Lower lobe of right lung (tissue), 2 donors: Measurements from ENCODE around the gene NRXN2. TPM values are rescaled to one million over a fixed set of nuclear protein-coding genes. Genes with fewer than 3 reads are reported as not detected.

ENCODE experiments used
- ATAC-seq, 2 donors: fragments of 200-7000 bp; cut with Tn5 transposase; one replicate each; pipeline ENCODE4 v1.9.1; 2020 to 2022; ENCODE audit warnings: mild to moderate bottlenecking in 2 of 2, moderate library complexity in 2 of 2
- DNase-seq: peaks from one replicate; pipeline ENCODE4 v3.0.0-alpha.2; 2020
- H3K27ac ChIP-seq: fragments of 200-600 bp; one replicate; pipeline ENCODE4 v1.8.0; 2022
- H3K27me3 ChIP-seq: fragments of 200-600 bp; one replicate; pipeline ENCODE4 v1.8.0; 2022; ENCODE audit warnings: low read depth
- H3K36me3 ChIP-seq: fragments of 200-600 bp; one replicate; pipeline ENCODE4 v1.8.0; 2022; ENCODE audit warnings: mild to moderate bottlenecking
- H3K4me1 ChIP-seq: fragments of 200-600 bp; one replicate; pipeline ENCODE4 v1.8.0; 2022
- H3K4me3 ChIP-seq: fragments of 200-600 bp; one replicate; pipeline ENCODE4 v1.8.0; 2022; ENCODE audit warnings: mild to moderate bottlenecking
- H3K9me3 ChIP-seq: fragments of 200-600 bp; one replicate; pipeline ENCODE4 v1.8.0; 2022
- CTCF ChIP-seq: fragments of 200-600 bp; IDR thresholded peaks from one replicate; pipeline ENCODE4 v1.8.0; 2022; ENCODE audit warnings: antibody characterized with exemption, mild to moderate bottlenecking
- intact Hi-C: fragments of 100-400 bp; cut with DNase I; formaldehyde crosslinking; loops from one replicate; pipeline ENCODE4 v1.11.0; 2022
- total RNA-seq: library from RNA; stranded (reverse); fragmentation: NEBNext Ultra II Directional; extraction: Animal tissue kit (Norgen Biotek cat#: 25700); gene quantifications from one replicate; pipeline ENCODE4 v1.2.1, GENCODE V29; 2021
- donor health status: DM: no; HTN: yes; CAD: no; lungs with severe emphysema.

The NRXN2 gene
- total RNA-seq, 1 donor from 2014 or later, result 1.7 TPM

DNA sequence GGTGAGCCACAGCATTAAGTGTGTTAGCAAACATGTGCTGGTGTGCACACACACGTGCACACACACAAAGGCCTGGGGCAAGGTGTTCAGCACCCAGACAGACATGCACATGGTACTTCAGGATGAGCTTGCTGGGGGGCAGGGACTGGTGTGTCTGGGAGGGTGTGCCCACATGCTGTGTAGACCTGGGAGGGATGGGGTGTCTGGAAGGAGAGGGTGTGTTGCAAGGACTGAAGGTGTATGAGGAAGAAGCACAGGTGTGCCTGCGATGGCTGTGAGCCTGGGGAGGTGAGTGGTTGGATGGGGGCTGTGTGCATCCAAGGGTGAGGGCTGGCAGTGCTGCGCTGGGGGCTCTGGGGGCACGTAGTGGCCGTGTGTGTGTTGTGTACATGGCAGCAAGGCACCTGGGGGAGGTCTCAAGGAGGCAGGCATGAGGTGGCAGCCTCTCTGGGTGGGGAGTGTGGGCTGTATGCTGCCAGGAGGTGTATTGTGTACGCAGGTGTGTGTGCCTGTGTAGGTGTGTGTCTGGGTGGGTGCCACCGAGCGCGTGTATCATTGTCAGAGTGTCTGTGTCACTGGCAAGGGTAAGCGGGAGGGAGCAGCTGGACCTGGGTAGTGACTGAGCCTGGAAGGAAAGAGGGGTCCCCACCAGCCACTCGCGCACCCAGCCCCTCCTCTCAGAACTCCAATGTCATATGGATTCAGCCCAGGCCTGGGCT lies 2.2 kb downstream of the NRXN2 start:
- Histone ChIP-seq H3K27me3 (peaks cover 64% of the 10 kb centered on the region), H3K9me3 (no peaks in the 10 kb centered on the region), H3K36me3 (no peaks in the 10 kb centered on the region), H3K27ac (no peak overlapping the region), H3K4me1 (peaks cover 9% of the 10 kb centered on the region), H3K4me3 (no peak overlapping the region)
- intact Hi-C loops, result no loop called here
- ATAC-seq (no peak), DNase-seq (no peak)
- no peak for TF ChIP-seq CTCF

- peaks cover 9% of the 10 kb centered on the region for H3K4me1 ChIP-seq
- no peak for TF ChIP-seq CTCF
- no peak for DNase-seq
- no peaks in the 10 kb centered on the region for H3K36me3 ChIP-seq
- ATAC-seq, result no peak
- no peak overlapping the region for H3K4me3 ChIP-seq
- no peak overlapping the region for H3K27ac ChIP-seq
- intact Hi-C loops, result no loop called here
- H3K27me3 ChIP-seq, result peaks cover 70% of the 10 kb centered on the region
- H3K9me3 ChIP-seq, result no peaks in the 10 kb centered on the region
Measured at GRCh38 chr11:64720167-64720566, 2.8 kb downstream of the NRXN2 start.

DNA sequence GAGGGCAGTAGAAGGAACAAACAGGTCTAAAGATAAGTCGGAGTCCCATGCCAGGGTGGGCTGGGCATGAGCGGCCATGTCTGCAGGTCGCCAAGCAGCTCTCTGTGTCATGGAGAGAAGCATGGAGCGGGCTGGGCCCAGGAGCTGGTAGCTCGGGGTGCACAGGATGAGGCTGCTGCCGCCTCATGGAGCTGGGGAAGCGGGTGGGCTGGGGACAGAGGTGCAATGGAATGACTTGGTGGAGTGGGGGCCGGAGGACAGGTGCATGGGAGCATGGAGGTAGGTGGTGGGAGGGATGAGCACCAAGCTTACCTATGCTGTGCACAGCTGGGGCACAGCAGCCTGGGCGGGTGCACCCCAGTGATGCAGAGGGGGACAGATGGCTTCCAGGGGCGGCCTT lies 3.6 kb downstream of the NRXN2 start:
- peaks cover 78% of the 10 kb centered on the region for H3K27me3 ChIP-seq

GRCh38 chr11:64718780-64719124 lies 4.2 kb downstream of the NRXN2 start:
- peaks cover 7% of the 10 kb centered on the region for H3K4me1 ChIP-seq
- H3K27me3 ChIP-seq, result peaks cover 85% of the 10 kb centered on the region
- no peak for TF ChIP-seq CTCF
- H3K4me3 ChIP-seq, result no peak overlapping the region
- DNase-seq (no peak), ATAC-seq (no peak)
- no peaks in the 10 kb centered on the region for H3K9me3 ChIP-seq
- intact Hi-C loops, result no loop called here
- H3K36me3 ChIP-seq, result no peaks in the 10 kb centered on the region
- no peak overlapping the region for H3K27ac ChIP-seq

More for the DNA sequence above, 3.6 kb downstream of the NRXN2 start:
- no peaks in the 10 kb centered on the region for H3K36me3 ChIP-seq
- no peaks in the 10 kb centered on the region for H3K9me3 ChIP-seq
- ATAC-seq (no peak), DNase-seq (no peak)
- intact Hi-C loops, result no loop called here
- H3K4me3 ChIP-seq, result no peak overlapping the region
- H3K27ac ChIP-seq, result no peak overlapping the region
- no peak for TF ChIP-seq CTCF
- H3K4me1 ChIP-seq, result peaks cover 9% of the 10 kb centered on the region

DNA sequence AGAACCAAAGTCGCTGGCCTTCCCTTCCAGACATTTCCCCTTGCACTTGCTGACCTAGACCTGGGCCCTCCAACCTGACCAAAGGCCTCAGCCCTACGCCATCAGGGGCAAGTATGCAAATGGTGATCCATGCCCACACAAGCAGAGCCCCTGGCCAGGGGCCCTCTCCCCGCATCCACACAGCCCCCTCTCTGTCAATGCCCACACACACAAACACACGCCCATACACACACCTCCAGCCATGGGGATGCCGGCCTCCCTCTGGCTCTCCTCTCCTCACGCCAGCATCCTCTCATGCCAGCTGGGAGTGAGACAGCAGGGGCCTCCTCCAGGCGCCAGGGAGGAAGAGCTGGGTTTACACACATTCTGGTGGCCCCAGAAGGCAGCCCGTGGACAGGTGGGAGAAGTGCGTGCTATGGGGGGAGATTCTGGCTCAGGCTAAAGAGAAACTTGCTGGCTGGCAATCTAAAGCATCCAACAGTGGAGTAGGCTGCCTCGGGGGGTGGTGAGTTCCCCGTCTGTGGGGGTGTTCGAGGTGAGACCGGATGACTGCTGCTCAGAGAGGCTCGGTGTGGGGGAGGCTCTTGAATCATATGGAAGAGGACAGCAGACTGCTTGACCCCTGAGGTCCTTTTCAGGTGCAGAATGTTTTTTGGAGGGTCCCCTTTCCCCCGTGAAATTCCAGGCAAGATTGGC lies 4.8 kb downstream of the NRXN2 start:
- no peak for TF ChIP-seq CTCF
- Histone ChIP-seq H3K4me1 (peaks cover 2% of the 10 kb centered on the region), H3K4me3 (no peak overlapping the region), H3K27ac (no peak overlapping the region), H3K36me3 (no peaks in the 10 kb centered on the region), H3K9me3 (no peaks in the 10 kb centered on the region), H3K27me3 (peaks cover 87% of the 10 kb centered on the region)
- intact Hi-C loops, result no loop called here
- no peak for ATAC-seq
- DNase-seq, result no peak
